WTC11 (cell line): ENCODE results near the gene MMP19. TPM values are rescaled to one million over a fixed set of nuclear protein-coding genes. Genes with fewer than 3 reads are reported as not detected.

ENCODE experiments used
- ATAC-seq: fragments of 200-7000 bp; cut with Tn5 transposase; 2 replicates; pipeline ENCODE4 v1.10.0; 2021; ENCODE audit warnings: mild to moderate bottlenecking, moderate library complexity
- CTCF ChIA-PET: fragments of 300-600 bp; sonication (Branson Sonifier 250); formaldehyde crosslinking; loops from one replicate; lab custom pipeline; 2021; ENCODE audit warnings: antibody characterized with exemption; lab: Charles Lee
- POLR2A ChIA-PET: fragments of 350-600 bp; sonication (Branson Sonifier 250); formaldehyde crosslinking; loops from one replicate; lab custom pipeline; 2021; ENCODE audit warnings: antibody characterized with exemption; lab: Charles Lee
- DNase-seq: peaks from one replicate; pipeline ENCODE4 v3.0.0; 2021; ENCODE audit warnings: low spot score
- H3K27ac Mint-ChIP-seq: 2 replicates; pipeline ENCODE4 v1.8.0; 2021; ENCODE audit warnings: mixed read lengths
- H3K27me3 Mint-ChIP-seq: 2 replicates; pipeline ENCODE4 v1.8.0; 2021; ENCODE audit warnings: low read depth, mild to moderate bottlenecking, moderate library complexity, mixed read lengths
- H3K36me3 Mint-ChIP-seq: 2 replicates; pipeline ENCODE4 v1.8.0; 2021; ENCODE audit warnings: mixed read lengths
- H3K4me1 Mint-ChIP-seq: 2 replicates; pipeline ENCODE4 v1.8.0; 2022; ENCODE audit warnings: mixed read lengths
- H3K4me3 Mint-ChIP-seq: 2 replicates; pipeline ENCODE4 v1.8.0; 2021; ENCODE audit warnings: mild to moderate bottlenecking, moderate library complexity, mixed read lengths
- H3K9me3 Mint-ChIP-seq: 2 replicates; pipeline ENCODE4 v1.8.0; 2021; ENCODE audit warnings: mixed read lengths
- ATF2 ChIP-seq: sonication (generic); formaldehyde crosslinking; IDR thresholded peaks from 2 replicates; pipeline ENCODE4 v1.8.1; 2022; ENCODE audit warnings: low read depth, missing genetic modification reagents, borderline replicate concordance
- CREB1 ChIP-seq: sonication (generic); formaldehyde crosslinking; IDR thresholded peaks from 2 replicates; pipeline ENCODE4 v1.8.0; 2023; ENCODE audit warnings: mild to moderate bottlenecking, missing genetic modification reagents
- ETV6 ChIP-seq: sonication (generic); formaldehyde crosslinking; IDR thresholded peaks from 2 replicates; pipeline ENCODE4 v1.8.1; 2022; ENCODE audit warnings: mild to moderate bottlenecking, missing genetic modification reagents
- GRHL2 ChIP-seq: fragments of 250-450 bp; sonication (Bioruptor Pico); IDR thresholded peaks from 2 replicates; pipeline ENCODE4 v1.8.0; 2022; ENCODE audit warnings: mild to moderate bottlenecking, moderate library complexity; ENCODE audit not compliant: insufficient replicate concordance, severe bottlenecking
- IRF2 ChIP-seq: sonication (generic); formaldehyde crosslinking; IDR thresholded peaks from 2 replicates; pipeline ENCODE4 v1.8.0; 2022; ENCODE audit warnings: low read depth, missing genetic modification reagents, borderline replicate concordance
- OVOL2 ChIP-seq: fragments of 250-450 bp; sonication (Bioruptor Pico); IDR thresholded peaks from 2 replicates; pipeline ENCODE4 v1.9.0; 2021; ENCODE audit warnings: mild to moderate bottlenecking, borderline replicate concordance
- PRRX2 ChIP-seq: fragments of 250-450 bp; sonication (Bioruptor Pico); IDR thresholded peaks from 2 replicates; pipeline ENCODE4 v1.8.0; 2021; ENCODE audit warnings: mild to moderate bottlenecking
- RELA ChIP-seq: sonication (generic); formaldehyde crosslinking; IDR thresholded peaks from 2 replicates; pipeline ENCODE4 v1.8.1; 2022; ENCODE audit warnings: missing genetic modification reagents, mild to moderate bottlenecking, borderline replicate concordance
- RORB ChIP-seq: fragments of 250-450 bp; sonication (Bioruptor Pico); IDR thresholded peaks from 2 replicates; pipeline ENCODE4 v1.9.0; 2021; ENCODE audit warnings: mild to moderate bottlenecking
- STAT6 ChIP-seq: sonication (generic); formaldehyde crosslinking; conservative IDR thresholded peaks from 2 replicates; pipeline ENCODE4 v1.8.1; 2023; ENCODE audit warnings: mild to moderate bottlenecking, low read depth, missing genetic modification reagents, moderate library complexity
- TEAD1 ChIP-seq: sonication (generic); formaldehyde crosslinking; IDR thresholded peaks from 2 replicates; pipeline ENCODE4 v1.8.0; 2022; ENCODE audit warnings: mild to moderate bottlenecking, missing genetic modification reagents
- USF2 ChIP-seq: sonication (generic); formaldehyde crosslinking; IDR thresholded peaks from 2 replicates; pipeline ENCODE4 v1.8.1; 2023; ENCODE audit warnings: mild to moderate bottlenecking, missing genetic modification reagents, moderate library complexity
- ZSCAN18 ChIP-seq: fragments of 250-450 bp; sonication (Bioruptor Pico); IDR thresholded peaks from 2 replicates; pipeline ENCODE4 v2.1.2; 2022; ENCODE audit warnings: mild to moderate bottlenecking, moderate library complexity
- total RNA-seq: library from RNA; stranded (reverse); gene quantifications from 3 replicates; pipeline ENCODE4 v1.2.3, GENCODE V29; 2021
- TF ChIP-seq, protein P1 (sequence below): sonication (generic); formaldehyde crosslinking; IDR thresholded peaks from 2 replicates; pipeline ENCODE4 v1.8.0; 2023; ENCODE audit warnings: missing genetic modification reagents, mild to moderate bottlenecking, borderline replicate concordance

MMP19 gene
- total RNA-seq, 1 experiment from 2014 or later, result 1.6 TPM

- H3K27ac Mint-ChIP-seq, result no peak overlapping the region
- POLR2A ChIA-PET, result interaction anchor here (0.6 kb wide), 1 partner anchor 19 kb away, joined by 3 read pairs; no protein-coding TSS in a partner anchor
- H3K27me3 Mint-ChIP-seq, result peaks cover 12% of the 10 kb centered on the region
Observed at GRCh38 chr12:55849616-55850343, 7.0 kb upstream of the MMP19 start.

GRCh38 chr12:55847603-55848291, 5.0 kb upstream of the MMP19 start:
- POLR2A ChIA-PET, result interaction anchor here (1.2 kb wide), 1 partner anchor 17 kb away, joined by 4 read pairs; no protein-coding TSS in a partner anchor
- H3K27ac Mint-ChIP-seq, result no peak overlapping the region
- CTCF ChIA-PET, result interaction anchor here (0.5 to 1.6 kb wide), 5 partner anchors 12 to 1214 kb away, joined by 3 to 5 read pairs (median 4); partner anchors contain the start of gene PYM1
- H3K9me3 Mint-ChIP-seq, result no peaks in the 10 kb centered on the region
- DNase-seq (no peak), ATAC-seq (peak; percentile 63)
- no peak overlapping the region for H3K4me3 Mint-ChIP-seq
- H3K4me1 Mint-ChIP-seq, result peaks cover 18% of the 10 kb centered on the region
- no peaks in the 10 kb centered on the region for H3K36me3 Mint-ChIP-seq
- no peak for TF ChIP-seq GRHL2 (CRISPR knock-in tag)
- TF ChIP-seq PRRX2, result no peak
- TF ChIP-seq STAT6 (CRISPR knock-in tag), result no peak
- no peak for TF ChIP-seq USF2 (CRISPR knock-in tag)
- no peak for TF ChIP-seq RORB (CRISPR knock-in tag)
- no peak for TF ChIP-seq ATF2 (CRISPR knock-in tag)
- TF ChIP-seq CREB1, result no peak
- peaks cover 12% of the 10 kb centered on the region for H3K27me3 Mint-ChIP-seq

More at GRCh38 chr12:55849616-55850343, 7.0 kb upstream of the MMP19 start:
- TF ChIP-seq ZSCAN18 (CRISPR knock-in tag), result no peak
- Mint-ChIP-seq H3K4me1 (peaks cover 12% of the 10 kb centered on the region), H3K4me3 (no peak overlapping the region), H3K9me3 (no peaks in the 10 kb centered on the region), H3K36me3 (no peaks in the 10 kb centered on the region)
- DNase-seq (no peak), ATAC-seq (no peak)
- CTCF ChIA-PET, result no interaction called here

DNA sequence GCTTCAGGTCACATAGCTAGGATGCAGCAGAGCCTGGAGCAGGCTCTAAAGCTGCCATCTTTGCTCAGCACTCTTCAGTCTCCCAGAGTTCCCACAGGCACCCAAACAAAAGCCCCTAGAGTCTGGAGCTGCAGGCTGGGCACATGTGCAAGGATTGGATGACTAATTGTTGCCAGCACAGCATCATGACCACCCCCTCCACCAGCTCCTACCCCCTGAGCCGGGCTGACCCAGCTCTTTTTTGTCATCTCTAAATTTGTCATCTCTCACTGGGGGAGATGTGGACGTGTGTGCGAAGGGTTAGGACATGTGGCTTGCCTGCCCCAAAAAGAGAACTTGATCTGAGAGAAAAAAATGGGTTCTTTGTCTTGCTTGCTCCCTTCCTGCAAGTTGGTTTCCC, 4.3 kb upstream of the MMP19 start:
- no peaks in the 10 kb centered on the region for H3K9me3 Mint-ChIP-seq
- TF ChIP-seq, protein P1, sequence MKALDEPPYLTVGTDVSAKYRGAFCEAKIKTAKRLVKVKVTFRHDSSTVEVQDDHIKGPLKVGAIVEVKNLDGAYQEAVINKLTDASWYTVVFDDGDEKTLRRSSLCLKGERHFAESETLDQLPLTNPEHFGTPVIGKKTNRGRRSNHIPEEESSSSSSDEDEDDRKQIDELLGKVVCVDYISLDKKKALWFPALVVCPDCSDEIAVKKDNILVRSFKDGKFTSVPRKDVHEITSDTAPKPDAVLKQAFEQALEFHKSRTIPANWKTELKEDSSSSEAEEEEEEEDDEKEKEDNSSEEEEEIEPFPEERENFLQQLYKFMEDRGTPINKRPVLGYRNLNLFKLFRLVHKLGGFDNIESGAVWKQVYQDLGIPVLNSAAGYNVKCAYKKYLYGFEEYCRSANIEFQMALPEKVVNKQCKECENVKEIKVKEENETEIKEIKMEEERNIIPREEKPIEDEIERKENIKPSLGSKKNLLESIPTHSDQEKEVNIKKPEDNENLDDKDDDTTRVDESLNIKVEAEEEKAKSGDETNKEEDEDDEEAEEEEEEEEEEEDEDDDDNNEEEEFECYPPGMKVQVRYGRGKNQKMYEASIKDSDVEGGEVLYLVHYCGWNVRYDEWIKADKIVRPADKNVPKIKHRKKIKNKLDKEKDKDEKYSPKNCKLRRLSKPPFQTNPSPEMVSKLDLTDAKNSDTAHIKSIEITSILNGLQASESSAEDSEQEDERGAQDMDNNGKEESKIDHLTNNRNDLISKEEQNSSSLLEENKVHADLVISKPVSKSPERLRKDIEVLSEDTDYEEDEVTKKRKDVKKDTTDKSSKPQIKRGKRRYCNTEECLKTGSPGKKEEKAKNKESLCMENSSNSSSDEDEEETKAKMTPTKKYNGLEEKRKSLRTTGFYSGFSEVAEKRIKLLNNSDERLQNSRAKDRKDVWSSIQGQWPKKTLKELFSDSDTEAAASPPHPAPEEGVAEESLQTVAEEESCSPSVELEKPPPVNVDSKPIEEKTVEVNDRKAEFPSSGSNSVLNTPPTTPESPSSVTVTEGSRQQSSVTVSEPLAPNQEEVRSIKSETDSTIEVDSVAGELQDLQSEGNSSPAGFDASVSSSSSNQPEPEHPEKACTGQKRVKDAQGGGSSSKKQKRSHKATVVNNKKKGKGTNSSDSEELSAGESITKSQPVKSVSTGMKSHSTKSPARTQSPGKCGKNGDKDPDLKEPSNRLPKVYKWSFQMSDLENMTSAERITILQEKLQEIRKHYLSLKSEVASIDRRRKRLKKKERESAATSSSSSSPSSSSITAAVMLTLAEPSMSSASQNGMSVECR, result no peak
- TF ChIP-seq USF2 (CRISPR knock-in tag) (no peak), OVOL2 (CRISPR knock-in tag) (no peak), ETV6 (CRISPR knock-in tag) (no peak), IRF2 (no peak), TEAD1 (no peak), RELA (CRISPR knock-in tag) (no peak)
- DNase-seq (no peak), ATAC-seq (no peak)
- H3K4me3 Mint-ChIP-seq, result no peak overlapping the region
- H3K27ac Mint-ChIP-seq, result no peak overlapping the region
- ChIA-PET POLR2A (interaction anchor here (1.2 kb wide), 1 partner anchor 16 kb away, joined by 4 read pairs; no protein-coding TSS in a partner anchor), CTCF (interaction anchor here (0.5 to 1.6 kb wide), 4 partner anchors 13 to 1213 kb away, joined by 3 to 5 read pairs (median 4); partner anchors contain the start of gene PYM1)
- H3K36me3 Mint-ChIP-seq, result no peaks in the 10 kb centered on the region
- H3K4me1 Mint-ChIP-seq, result peaks cover 25% of the 10 kb centered on the region
- H3K27me3 Mint-ChIP-seq, result peaks cover 12% of the 10 kb centered on the region
